Measurements from ENCODE around the gene ZKSCAN8.
A peak's percentile ranks its signal among the peaks of the same experiment; 100 is the strongest.

The ZKSCAN8 gene

DNA sequence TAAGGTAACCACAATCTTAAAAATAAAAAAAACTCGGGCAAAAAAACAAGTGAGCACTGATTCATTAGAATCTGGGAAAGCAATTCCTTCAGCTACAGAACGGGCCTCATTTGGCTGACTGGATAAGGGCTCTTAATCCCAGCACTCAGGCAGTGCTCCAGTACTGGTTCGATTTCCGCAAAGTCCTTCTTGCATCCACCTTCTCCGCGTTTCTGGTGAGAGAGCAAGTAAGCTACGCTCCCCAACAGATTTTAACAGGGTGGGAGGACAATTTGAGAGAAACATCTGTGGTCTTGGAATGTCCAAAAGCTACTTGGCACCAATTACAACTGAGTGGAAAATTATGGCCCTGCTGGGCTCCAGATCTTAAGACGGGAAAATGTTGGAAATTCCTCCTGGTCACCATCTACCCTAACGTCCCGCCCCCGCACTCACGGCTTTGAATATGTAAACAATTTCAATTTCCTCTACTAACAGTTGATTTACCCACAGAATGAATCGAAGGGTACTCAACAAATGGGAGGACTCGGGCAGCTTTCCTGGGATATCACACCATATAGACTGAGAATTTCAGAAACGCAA is 65.3 kb downstream of the ZKSCAN8 start:
- no peak for DNase-seq (ENCODE audit: low spot score)

DNA sequence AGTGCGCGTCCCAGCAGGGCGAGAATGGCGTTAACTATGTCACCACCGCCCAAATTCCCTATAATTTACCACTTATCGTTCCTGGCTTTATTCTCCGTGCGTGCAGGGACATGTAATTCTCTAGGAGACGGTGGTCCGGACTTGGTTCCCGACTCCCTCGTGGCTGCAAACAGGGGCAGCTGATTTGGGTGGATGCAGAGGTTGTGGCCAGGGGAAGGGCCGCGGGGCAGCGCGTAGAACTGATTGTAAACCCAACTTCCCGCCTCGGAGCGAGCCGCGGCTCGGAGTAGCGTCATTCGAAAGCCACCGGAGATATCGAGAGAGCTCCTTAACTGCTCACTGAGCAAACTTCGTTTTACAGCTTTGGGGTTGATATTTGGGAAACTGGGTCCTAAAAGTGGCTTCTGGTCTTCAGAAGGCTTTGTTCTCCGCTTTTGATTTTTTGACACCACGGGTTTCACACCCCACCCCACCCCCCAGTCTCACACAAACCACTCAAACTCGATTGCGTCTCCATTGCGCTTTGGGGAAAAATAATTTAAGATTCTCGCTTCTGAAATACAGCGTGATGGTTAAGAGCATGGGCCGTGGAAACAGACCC is 65.9 kb downstream of the ZKSCAN8 start:
- peak; percentile 38 for DNase-seq (ENCODE audit: low spot score)

- DNase-seq (ENCODE audit: low spot score) = no peak
Measured at GRCh38 chr6:28208111-28208659, 66.5 kb downstream of the ZKSCAN8 start.
